ENCODE data around the gene LCK.
"Not testable (repeated sequence)": the region's sequence is repeated elsewhere in the genome, so short reads cannot be mapped to it uniquely, and the experiment has no call there.

Gene LCK

GRCh38 chr1:32249831-32250525 is 1.1 kb upstream of the LCK start:
- Histone ChIP-seq H3K4me3 (replicated peaks; ENCODE audit: low read depth, low read length) (no peak overlapping the region; the same call in 1 of the 2 replicates), H3K36me3 (ENCODE audit: control insufficient read depth, insufficient read depth, low read length) (no peaks in the 10 kb centered on the region), H3K27me3 (replicated peaks; ENCODE audit: control insufficient read depth, insufficient read depth, low read length) (no peaks in the 10 kb centered on the region)
- DNase-seq (ENCODE audit: extremely low read depth, insufficient read length), result peak; percentile 88
- TF ChIP-seq CTCF (IDR thresholded peaks at IDR 0.05; ENCODE audit: insufficient read depth, low read length, poor library complexity, severe bottlenecking), result no peak

- Histone ChIP-seq H3K4me3 (replicated peaks; ENCODE audit: low read depth, low read length) (0 out of 2 replicates have a peak overlapping the region, but pooled peaks have one; percentile 0), H3K27me3 (replicated peaks; ENCODE audit: control insufficient read depth, insufficient read depth, low read length) (no peaks in the 10 kb centered on the region), H3K36me3 (ENCODE audit: control insufficient read depth, insufficient read depth, low read length) (no peaks in the 10 kb centered on the region)
- no peak for TF ChIP-seq CTCF (IDR thresholded peaks at IDR 0.05; ENCODE audit: insufficient read depth, low read length, poor library complexity, severe bottlenecking)
- DNase-seq (ENCODE audit: extremely low read depth, insufficient read length), result peak; percentile 42
These were observed 4.3 kb downstream of the LCK start for GRCh38 chr1:32255072-32256071.

GRCh38 chr1:32256473-32257226 is 5.6 kb downstream of the LCK start:
- no peak for TF ChIP-seq CTCF (IDR thresholded peaks at IDR 0.05; ENCODE audit: insufficient read depth, low read length, poor library complexity, severe bottlenecking)
- DNase-seq (ENCODE audit: extremely low read depth, insufficient read length), result no peak
- Histone ChIP-seq H3K36me3 (ENCODE audit: control insufficient read depth, insufficient read depth, low read length) (no peaks in the 10 kb centered on the region), H3K27me3 (replicated peaks; ENCODE audit: control insufficient read depth, insufficient read depth, low read length) (no peaks in the 10 kb centered on the region), H3K4me3 (replicated peaks; ENCODE audit: low read depth, low read length) (peak overlapping the region; percentile 37)

- Histone ChIP-seq H3K36me3 (ENCODE audit: control insufficient read depth, insufficient read depth, low read length) (no peaks in the 10 kb centered on the region), H3K4me3 (replicated peaks; ENCODE audit: low read depth, low read length) (no peak overlapping the region), H3K27me3 (replicated peaks; ENCODE audit: control insufficient read depth, insufficient read depth, low read length) (no peaks in the 10 kb centered on the region)
- no peak for TF ChIP-seq CTCF (IDR thresholded peaks at IDR 0.05; ENCODE audit: insufficient read depth, low read length, poor library complexity, severe bottlenecking)
- DNase-seq (ENCODE audit: extremely low read depth, insufficient read length), result no peak
These were observed 6.1 kb downstream of the LCK start for GRCh38 chr1:32257227-32257508.

GRCh38 chr1:32263236-32263593 is 12.2 kb downstream of the LCK start:
- DNase-seq (ENCODE audit: extremely low read depth, insufficient read length); H3K4me3 ChIP-seq (replicated peaks; ENCODE audit: low read depth, low read length); H3K36me3 ChIP-seq (ENCODE audit: control insufficient read depth, insufficient read depth, low read length); H3K27me3 ChIP-seq (replicated peaks; ENCODE audit: control insufficient read depth, insufficient read depth, low read length): not testable (repeated sequence)

GRCh38 chr1:32263744-32264143 is 12.7 kb downstream of the LCK start:
- no peak for DNase-seq (ENCODE audit: extremely low read depth, insufficient read length)
- no peak overlapping the region for H3K4me3 ChIP-seq (replicated peaks; ENCODE audit: low read depth, low read length)
- TF ChIP-seq CTCF (IDR thresholded peaks at IDR 0.05; ENCODE audit: insufficient read depth, low read length, poor library complexity, severe bottlenecking), result no peak
- no peaks in the 10 kb centered on the region for H3K36me3 ChIP-seq (ENCODE audit: control insufficient read depth, insufficient read depth, low read length)
- H3K27me3 ChIP-seq (replicated peaks; ENCODE audit: control insufficient read depth, insufficient read depth, low read length), result no peaks in the 10 kb centered on the region

Data from GM06990 (cell line).